Dedifferentiated amniotic fluid mesenchymal stem cell (primary cell): ENCODE results near the gene NUP43.
"Not testable (repeated sequence)": the region's sequence is repeated elsewhere in the genome, so short reads cannot be mapped to it uniquely, and the experiment has no call there.

Experiments
- DNase-seq: peaks from one replicate; pipeline ENCODE4 v3.0.0-alpha.2; 2016; ENCODE audit errors: extremely low spot score

NUP43 gene

DNA sequence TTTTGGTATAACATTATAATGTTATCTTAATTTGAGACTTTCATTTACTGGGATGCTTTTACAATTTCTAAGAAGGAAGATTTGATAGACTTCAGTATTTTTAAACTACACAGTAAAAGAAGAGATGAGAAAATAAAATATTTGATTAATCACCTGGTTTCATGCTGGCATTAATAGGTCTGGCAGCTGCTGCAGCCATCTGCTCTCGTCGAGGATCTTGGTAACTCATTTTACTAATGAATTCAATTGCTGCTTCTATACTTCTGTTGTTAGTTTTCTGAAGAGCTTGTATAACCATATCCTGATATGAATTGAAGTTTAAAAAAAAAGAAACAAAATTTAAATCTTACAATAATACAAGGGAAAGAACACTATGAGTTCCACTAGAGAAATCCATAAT lies 51.4 kb downstream of the NUP43 start:
- DNase-seq, result no peak

DNA sequence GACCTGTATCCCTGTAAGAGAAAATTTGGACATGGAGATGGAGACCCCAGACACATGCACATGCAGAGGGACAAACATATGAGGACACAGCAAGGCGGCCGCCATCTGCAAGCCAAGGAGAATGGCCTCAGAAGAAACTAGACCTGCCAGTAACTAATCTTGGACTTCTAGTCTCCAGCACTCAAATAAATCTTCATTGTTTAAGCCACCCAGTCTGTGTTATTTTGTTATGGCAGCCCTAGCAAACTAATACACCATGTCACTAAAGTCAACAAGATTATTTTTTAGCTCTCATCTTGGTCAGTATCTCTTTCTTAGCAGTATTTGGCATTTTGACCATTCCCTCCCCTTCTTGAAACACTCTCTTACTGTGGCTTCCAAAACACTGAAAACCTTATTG lies 55.1 kb downstream of the NUP43 start:
- no peak for DNase-seq

DNA sequence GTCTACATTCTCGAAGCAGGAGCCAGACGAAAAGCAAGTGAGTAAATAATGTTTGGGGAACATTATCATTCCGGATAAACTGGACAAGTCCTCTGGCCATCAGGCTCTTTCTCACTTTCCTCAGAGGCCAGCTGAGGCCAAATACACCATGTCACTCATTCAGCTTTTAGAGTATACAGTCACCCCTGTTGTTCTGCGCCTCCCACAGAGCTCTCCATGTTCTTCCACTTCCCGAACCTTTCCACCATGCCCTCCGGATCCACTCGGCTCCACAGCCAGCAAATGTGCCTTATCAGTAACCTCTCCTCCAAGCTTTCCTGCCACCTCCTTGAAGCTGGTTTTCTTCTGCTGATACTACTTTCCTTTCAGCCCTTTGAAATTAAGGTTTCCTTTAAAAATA lies 60.1 kb downstream of the NUP43 start:
- DNase-seq, result no peak

- no peak for DNase-seq
Measured at GRCh38 chr6:149683256-149683859, 63.0 kb downstream of the NUP43 start.

DNA sequence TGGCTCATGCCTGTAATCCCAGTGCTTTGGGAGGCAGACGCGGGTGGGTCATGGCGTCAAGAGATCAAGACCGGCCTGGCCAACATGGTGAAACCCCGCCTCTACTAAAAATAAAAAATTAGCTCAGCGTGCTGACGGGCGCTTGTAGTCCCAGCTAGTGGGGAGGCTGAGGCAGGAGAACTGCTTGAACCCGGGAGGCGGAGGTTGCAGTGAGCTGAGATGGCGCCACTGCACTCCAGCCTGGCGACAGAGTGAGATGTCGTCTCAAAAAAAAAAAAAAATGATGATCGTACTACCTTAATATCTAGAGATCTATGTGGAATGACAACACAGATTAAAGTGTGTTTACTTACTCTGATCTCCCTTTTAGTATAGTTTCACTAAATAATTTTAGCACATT lies 64.5 kb downstream of the NUP43 start:
- DNase-seq, result not testable (repeated sequence)

DNA sequence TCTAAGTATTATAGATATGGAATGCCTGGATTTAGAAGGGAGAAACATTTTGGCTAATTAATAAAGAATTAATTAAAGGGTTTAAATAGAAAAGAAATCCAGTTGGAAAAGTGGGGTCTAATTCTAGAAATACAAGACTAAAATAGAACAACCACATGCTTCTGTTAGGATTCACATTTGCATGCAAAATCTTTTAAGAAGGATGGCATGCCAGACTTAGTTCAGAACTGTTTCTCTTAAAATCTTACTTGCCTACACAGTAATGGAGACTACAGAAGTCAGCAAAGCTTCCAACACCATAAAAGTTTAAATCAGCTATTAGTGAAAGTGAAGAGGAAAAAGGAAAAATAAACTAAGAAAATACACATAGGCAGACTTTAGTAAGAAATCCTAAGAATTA lies 65.1 kb downstream of the NUP43 start:
- DNase-seq, result no peak

DNA sequence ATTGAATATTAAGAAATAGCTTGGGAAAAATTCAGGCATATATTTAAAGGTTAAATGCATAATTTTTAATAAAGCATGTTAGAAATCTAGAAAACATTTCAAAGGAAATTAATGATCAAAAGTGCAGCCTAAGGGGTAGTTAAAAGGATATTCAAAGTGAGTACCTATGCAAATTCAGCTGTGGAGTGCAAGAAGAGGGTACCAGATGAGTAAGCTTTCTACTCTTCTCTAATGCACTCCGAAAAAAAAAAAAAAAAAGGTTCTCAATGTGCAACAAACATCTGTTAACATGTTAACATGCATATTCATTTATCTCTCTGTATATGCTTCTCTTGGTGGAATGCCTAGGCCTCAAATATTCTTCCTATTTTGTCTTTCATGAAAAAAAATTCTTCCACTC lies 65.8 kb downstream of the NUP43 start:
- no peak for DNase-seq
